ENCODE results near the gene AKT2. TPM values are rescaled to one million over a fixed set of nuclear protein-coding genes. Genes with fewer than 3 reads are reported as not detected.

The AKT2 gene
- total RNA-seq, 1 experiment from 2014 or later = 141 TPM

DNA sequence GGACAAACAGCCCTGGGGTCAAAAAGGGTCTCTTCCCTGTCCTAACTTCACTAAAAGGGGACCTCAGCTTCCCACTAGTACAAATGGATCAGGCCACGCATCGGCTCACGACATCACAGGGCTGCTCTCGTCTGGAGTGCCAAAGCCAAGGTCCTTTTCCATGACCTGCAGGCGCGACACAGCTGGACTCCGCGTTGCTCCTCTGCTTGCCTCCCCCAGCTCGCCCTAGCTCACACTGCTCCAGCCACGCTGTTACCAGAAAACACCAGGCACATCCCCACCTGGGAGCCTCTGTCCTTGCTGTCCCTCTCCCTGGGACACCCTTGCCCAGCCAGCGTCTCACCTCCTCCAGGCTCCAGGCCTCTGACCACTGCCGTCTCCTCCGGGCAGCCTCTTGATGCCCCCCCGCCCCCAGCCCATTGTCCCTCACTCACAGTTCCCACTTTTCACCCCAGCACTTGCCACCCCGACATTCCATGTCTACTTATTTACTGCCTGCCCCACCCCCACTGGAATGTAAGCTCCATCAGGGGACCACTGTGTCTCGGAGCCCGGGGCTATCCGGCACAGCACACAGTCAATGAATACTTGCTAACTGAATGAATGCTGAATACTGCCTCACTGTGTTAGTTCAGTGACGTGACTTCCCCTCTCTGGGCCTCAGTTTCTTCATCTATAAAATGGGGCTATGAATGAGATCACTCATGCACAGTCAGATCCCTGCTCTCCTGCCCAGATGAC is 20.7 kb downstream of the AKT2 start:
- Histone ChIP-seq H3K36me3 (ENCODE audit: control insufficient read depth in 1 of 2, insufficient read depth in 2 of 2, low read length in 2 of 2) (peaks cover 0 to 15% of the 10 kb centered on the region in 2 experiments; a peak in 2 of 4 replicates), H3K79me2 (ENCODE audit: insufficient read depth, low read length) (peaks cover 40% of the 10 kb centered on the region), H3K27me3 (ENCODE audit: insufficient read depth, low read length) (no peaks in the 10 kb centered on the region), H3K4me1 (ENCODE audit: control insufficient read depth in 1 of 2, insufficient read depth in 2 of 2, low read length in 2 of 2) (peaks cover 0 to 7% of the 10 kb centered on the region in 2 experiments; a peak in 1 of 4 replicates), H3K27ac (ENCODE audit: low read depth, low read length) (no peak overlapping the region), H3K9ac (ENCODE audit: low read length) (no peak overlapping the region), H3K9me2 (ENCODE audit: insufficient read depth) (no peaks in the 10 kb centered on the region), H4K20me1 (ENCODE audit: insufficient read depth) (no peaks in the 10 kb centered on the region), H2AFZ (ENCODE audit: low read depth, low read length, poor library complexity, severe bottlenecking) (no peak overlapping the region), H3K9me3 (ENCODE audit: control insufficient read depth in 1 of 2, insufficient read depth in 1 of 2, low read depth in 1 of 2, low read length in 2 of 2) (no peaks in the 10 kb centered on the region), H3K4me2 (ENCODE audit: low read length) (no peak overlapping the region), H3K4me3 (replicated peaks in 1 of 2; ENCODE audit: low read depth in 1 of 2, low read length in 2 of 2) (no peak overlapping the region)
- DNase-seq (ENCODE audit: low read depth, low spot score) = no peak
- no TSS peak for BruUV-seq (replicated peaks)
- intact Hi-C loops (cut with micrococcal nuclease) = no loop called here
- ATAC-seq = no peak
- CTCF ChIA-PET = interaction anchor here (1.2 kb wide), 1 partner anchor 28 kb away, joined by 3 read pairs; no protein-coding TSS in a partner anchor
- RAD21 ChIA-PET (ENCODE audit: low non-redundant PET in 1 of 2, low total read pairs in 2 of 2, uncharacterized antibody in 2 of 2, unreplicated experiment in 2 of 2) = no interaction called here
- TF ChIP-seq POLR2AphosphoS5 (IDR thresholded peaks at IDR 0.05; ENCODE audit: low read depth, low read length) = no peak
- TF ChIP-seq CEBPB (IDR thresholded peaks at IDR 0.05; ENCODE audit: low read depth) = no peak
- POLR2A ChIA-PET = no interaction called here

DNA sequence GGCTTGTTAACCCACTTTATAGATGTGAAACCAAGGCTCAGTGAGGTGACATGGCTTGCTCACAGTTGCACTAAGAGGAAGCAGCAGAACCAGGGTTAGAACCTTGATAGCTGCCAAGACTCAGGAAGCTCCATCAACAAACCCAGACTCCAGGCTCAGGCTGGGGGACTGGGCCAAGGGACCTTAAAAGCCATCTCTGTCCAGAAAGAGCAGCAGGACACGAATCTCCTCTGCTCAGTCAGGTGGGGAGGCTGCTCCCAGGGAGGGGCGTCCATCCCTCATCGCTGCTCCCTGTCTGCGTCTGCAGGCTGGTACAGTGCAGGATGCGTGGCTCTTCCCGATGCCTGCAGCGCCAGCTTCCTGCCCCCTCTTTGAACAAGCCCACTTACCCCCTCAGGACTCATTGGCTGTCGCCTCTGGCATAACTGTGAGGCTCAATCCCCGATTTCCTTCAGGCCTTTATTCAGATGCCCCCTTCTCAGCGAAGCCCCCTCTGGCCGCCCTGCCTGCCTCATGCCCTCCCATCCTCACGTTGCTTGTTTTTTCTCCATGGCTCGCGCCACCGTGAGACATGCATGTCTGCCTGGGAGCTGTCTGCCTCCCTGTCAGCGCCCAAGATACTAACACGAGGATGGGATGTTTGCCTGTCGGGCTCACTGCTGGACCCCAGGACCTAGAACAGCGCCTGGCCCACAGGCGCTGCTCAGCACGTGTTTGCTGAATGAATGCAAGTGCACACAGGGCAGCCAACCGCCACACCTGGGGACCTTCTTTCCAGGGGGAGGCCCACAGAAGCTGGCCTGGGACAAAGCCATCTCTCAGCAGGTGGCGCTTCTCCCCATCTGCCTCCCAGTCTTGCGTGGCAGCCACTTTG is 21.5 kb downstream of the AKT2 start:
- Histone ChIP-seq H3K9ac (ENCODE audit: low read length) (no peak overlapping the region), H3K4me1 (ENCODE audit: control insufficient read depth in 1 of 2, insufficient read depth in 2 of 2, low read length in 2 of 2) (peaks cover 0 to 10% of the 10 kb centered on the region in 2 experiments; a peak in 1 of 4 replicates), H4K20me1 (ENCODE audit: insufficient read depth) (no peaks in the 10 kb centered on the region), H3K9me2 (ENCODE audit: insufficient read depth) (no peaks in the 10 kb centered on the region), H3K4me3 (replicated peaks in 1 of 2; ENCODE audit: low read depth in 1 of 2, low read length in 2 of 2) (no peak overlapping the region), H3K27ac (ENCODE audit: low read depth, low read length) (no peak overlapping the region), H3K9me3 (ENCODE audit: control insufficient read depth in 1 of 2, insufficient read depth in 1 of 2, low read depth in 1 of 2, low read length in 2 of 2) (no peaks in the 10 kb centered on the region), H3K79me2 (ENCODE audit: insufficient read depth, low read length) (peaks cover 46% of the 10 kb centered on the region), H3K36me3 (ENCODE audit: control insufficient read depth in 1 of 2, insufficient read depth in 2 of 2, low read length in 2 of 2) (peaks cover 0 to 15% of the 10 kb centered on the region in 2 experiments; a peak in 2 of 4 replicates), H3K4me2 (ENCODE audit: low read length) (no peak overlapping the region), H2AFZ (ENCODE audit: low read depth, low read length, poor library complexity, severe bottlenecking) (no peak overlapping the region), H3K27me3 (ENCODE audit: insufficient read depth, low read length) (no peaks in the 10 kb centered on the region)
- intact Hi-C loops (cut with micrococcal nuclease) = no loop called here
- no TSS peak for BruUV-seq (replicated peaks)
- POLR2A ChIA-PET = no interaction called here
- CTCF ChIA-PET = no interaction called here
- ATAC-seq (no peak), DNase-seq (ENCODE audit: low read depth, low spot score) (no peak)
- RAD21 ChIA-PET (ENCODE audit: low non-redundant PET in 1 of 2, low total read pairs in 2 of 2, uncharacterized antibody in 2 of 2, unreplicated experiment in 2 of 2) = no interaction called here
- TF ChIP-seq FOSL1 (IDR thresholded peaks at IDR 0.05; ENCODE audit: low read depth) = no peak
- TF ChIP-seq, protein P1, sequence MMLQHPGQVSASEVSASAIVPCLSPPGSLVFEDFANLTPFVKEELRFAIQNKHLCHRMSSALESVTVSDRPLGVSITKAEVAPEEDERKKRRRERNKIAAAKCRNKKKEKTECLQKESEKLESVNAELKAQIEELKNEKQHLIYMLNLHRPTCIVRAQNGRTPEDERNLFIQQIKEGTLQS (IDR thresholded peaks at IDR 0.05) = no peak
- TF ChIP-seq POLR2A (IDR thresholded peaks at IDR 0.05; ENCODE audit: borderline replicate concordance, extremely low read depth, insufficient read depth, insufficient read length) = no peak
- TF ChIP-seq CBX3 (IDR thresholded peaks at IDR 0.05; ENCODE audit: low read depth) = no peak
- no peak for TF ChIP-seq ZNF274 (IDR thresholded peaks at IDR 0.05; ENCODE audit: low read depth, low read length)
- no peak for TF ChIP-seq TCF7L2 (IDR thresholded peaks at IDR 0.05; ENCODE audit: borderline replicate concordance, extremely low read depth, insufficient read depth, insufficient read length)
- no peak for TF ChIP-seq POLR2AphosphoS5 (IDR thresholded peaks at IDR 0.05; ENCODE audit: low read depth, low read length)
- no peak for TF ChIP-seq JUND (IDR thresholded peaks at IDR 0.05)
- TF ChIP-seq RAD21 (IDR thresholded peaks at IDR 0.05; ENCODE audit: low read depth) = no peak
- TF ChIP-seq SIN3A (IDR thresholded peaks at IDR 0.05; ENCODE audit: low read depth) = no peak
- TF ChIP-seq, protein P2, sequence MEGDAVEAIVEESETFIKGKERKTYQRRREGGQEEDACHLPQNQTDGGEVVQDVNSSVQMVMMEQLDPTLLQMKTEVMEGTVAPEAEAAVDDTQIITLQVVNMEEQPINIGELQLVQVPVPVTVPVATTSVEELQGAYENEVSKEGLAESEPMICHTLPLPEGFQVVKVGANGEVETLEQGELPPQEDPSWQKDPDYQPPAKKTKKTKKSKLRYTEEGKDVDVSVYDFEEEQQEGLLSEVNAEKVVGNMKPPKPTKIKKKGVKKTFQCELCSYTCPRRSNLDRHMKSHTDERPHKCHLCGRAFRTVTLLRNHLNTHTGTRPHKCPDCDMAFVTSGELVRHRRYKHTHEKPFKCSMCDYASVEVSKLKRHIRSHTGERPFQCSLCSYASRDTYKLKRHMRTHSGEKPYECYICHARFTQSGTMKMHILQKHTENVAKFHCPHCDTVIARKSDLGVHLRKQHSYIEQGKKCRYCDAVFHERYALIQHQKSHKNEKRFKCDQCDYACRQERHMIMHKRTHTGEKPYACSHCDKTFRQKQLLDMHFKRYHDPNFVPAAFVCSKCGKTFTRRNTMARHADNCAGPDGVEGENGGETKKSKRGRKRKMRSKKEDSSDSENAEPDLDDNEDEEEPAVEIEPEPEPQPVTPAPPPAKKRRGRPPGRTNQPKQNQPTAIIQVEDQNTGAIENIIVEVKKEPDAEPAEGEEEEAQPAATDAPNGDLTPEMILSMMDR (IDR thresholded peaks at IDR 0.05 in 2 of 3, conservative IDR thresholded peaks at IDR 0.05 in 1 of 3; ENCODE audit: borderline replicate concordance in 1 of 3, insufficient read depth in 1 of 3, low read depth in 2 of 3, low read length in 2 of 3) = no peak
